A549 (cell line): Measurements from ENCODE around the gene CELF2.

Experiments
- CHD4 ChIP-seq: fragments of 200-600 bp; sonication (generic); IDR thresholded peaks from 2 replicates; pipeline ENCODE4 v1.6.1; 2016; ENCODE audit warnings: antibody characterized with exemption, mild to moderate bottlenecking, borderline replicate concordance
- FOSL2 ChIP-seq, 2 experiments: fragments of 450-650 bp in 1 of 2; fragments of >200 bp in 1 of 2; sonication (Bioruptor Twin) in 1 of 2; formaldehyde crosslinking; IDR thresholded peaks; 2 replicates each; pipeline versions ENCODE4 v1.5.0 to v1.6.1; 2016 to 2020; ENCODE audit warnings: mild to moderate bottlenecking in 1 of 2, moderate library complexity in 1 of 2
- HDAC2 ChIP-seq: fragments of 200-600 bp; sonication (generic); IDR thresholded peaks from 2 replicates; pipeline ENCODE4 v1.6.1; 2016
- NR3C1 ChIP-seq: fragments of >200 bp; sonication (Bioruptor Twin); formaldehyde crosslinking; IDR thresholded peaks from 3 replicates; pipeline ENCODE4 v1.6.1; 2017
- PHF8 ChIP-seq: fragments of 200-600 bp; sonication (generic); IDR thresholded peaks from 2 replicates; pipeline ENCODE4 v1.6.1; 2016; ENCODE audit warnings: low read depth, mild to moderate bottlenecking, antibody characterized with exemption, moderate library complexity, borderline replicate concordance
- POLR2A ChIP-seq: IDR thresholded peaks from 2 replicates; pipeline ENCODE4 v1.6.1; 2012; ENCODE audit warnings: mild to moderate bottlenecking, low read length
- POLR2AphosphoS2 ChIP-seq: conservative IDR thresholded peaks from 2 replicates; pipeline ENCODE4 v1.6.1; 2012; ENCODE audit warnings: low read length, improper control_type of control experiment, inconsistent platforms
- TF ChIP-seq, protein P1 (sequence below): fragments of >200 bp; sonication (Bioruptor Twin); formaldehyde crosslinking; IDR thresholded peaks from 3 replicates; pipeline ENCODE4 v1.5.1; 2016

DNA sequence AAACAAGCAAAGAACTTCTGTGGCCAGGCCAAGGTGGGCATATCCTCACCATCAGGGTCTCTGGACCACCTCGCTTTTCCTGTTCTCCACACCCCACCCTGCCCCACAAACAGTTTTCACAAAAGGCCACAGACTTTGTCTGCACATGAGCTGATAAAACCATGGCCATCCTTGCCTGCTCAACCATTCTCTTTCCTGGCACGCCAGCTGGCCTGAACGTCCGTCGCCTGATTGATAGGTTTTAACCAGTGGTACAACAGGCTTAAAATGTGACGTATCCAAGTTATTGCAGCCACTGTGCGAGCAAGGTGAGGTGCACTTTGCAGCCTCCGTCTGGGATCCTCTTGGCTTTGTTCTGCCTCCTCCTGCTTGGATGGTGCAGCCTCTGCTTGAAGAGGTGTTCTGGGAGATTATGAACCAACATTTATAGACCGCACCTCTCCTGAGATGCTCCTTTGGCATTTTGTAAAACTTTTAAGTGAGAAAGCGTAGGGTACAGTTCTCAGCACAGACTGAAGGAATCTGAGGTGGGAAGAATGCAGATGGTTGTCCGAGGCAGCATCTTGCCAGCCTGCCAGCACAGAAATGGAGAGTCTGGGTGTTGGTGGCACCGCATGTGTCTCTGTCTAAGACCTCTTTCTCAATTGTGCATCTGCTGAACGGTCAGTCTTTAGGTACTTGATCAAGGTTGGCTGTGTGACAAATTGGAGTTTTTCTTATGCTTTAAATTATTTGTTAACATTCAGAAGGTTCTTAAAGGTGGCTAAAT is 288.3 kb downstream of the CELF2 start:
- TF ChIP-seq, protein P1, sequence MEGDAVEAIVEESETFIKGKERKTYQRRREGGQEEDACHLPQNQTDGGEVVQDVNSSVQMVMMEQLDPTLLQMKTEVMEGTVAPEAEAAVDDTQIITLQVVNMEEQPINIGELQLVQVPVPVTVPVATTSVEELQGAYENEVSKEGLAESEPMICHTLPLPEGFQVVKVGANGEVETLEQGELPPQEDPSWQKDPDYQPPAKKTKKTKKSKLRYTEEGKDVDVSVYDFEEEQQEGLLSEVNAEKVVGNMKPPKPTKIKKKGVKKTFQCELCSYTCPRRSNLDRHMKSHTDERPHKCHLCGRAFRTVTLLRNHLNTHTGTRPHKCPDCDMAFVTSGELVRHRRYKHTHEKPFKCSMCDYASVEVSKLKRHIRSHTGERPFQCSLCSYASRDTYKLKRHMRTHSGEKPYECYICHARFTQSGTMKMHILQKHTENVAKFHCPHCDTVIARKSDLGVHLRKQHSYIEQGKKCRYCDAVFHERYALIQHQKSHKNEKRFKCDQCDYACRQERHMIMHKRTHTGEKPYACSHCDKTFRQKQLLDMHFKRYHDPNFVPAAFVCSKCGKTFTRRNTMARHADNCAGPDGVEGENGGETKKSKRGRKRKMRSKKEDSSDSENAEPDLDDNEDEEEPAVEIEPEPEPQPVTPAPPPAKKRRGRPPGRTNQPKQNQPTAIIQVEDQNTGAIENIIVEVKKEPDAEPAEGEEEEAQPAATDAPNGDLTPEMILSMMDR, result no peak
- TF ChIP-seq HDAC2, result no peak
- TF ChIP-seq POLR2A, result no peak
- TF ChIP-seq PHF8, result no peak
- TF ChIP-seq NR3C1, result no peak
- no peak for TF ChIP-seq FOSL2 (IDR thresholded peaks at IDR 0.05)
- no peak for TF ChIP-seq FOSL2 (CRISPR knock-in tag; IDR thresholded peaks at IDR 0.05)
- no peak for TF ChIP-seq CHD4
- no peak for TF ChIP-seq POLR2AphosphoS2
